MCF 10A (cell line): ENCODE data around the gene MED17. TPM values are rescaled to one million over a fixed set of nuclear protein-coding genes. Genes with fewer than 3 reads are reported as not detected.

ENCODE experiments used
- BruUV-seq: library from RNA; stranded (reverse); fragments of 400-500 nt; replicated peaks from 2 replicates; lab custom pipeline; 2021; lab: Mats Ljungman, UMichigan
- CTCF ChIA-PET: fragments of 300-600 bp; sonication (Branson Sonifier 250); formaldehyde crosslinking; extraction: SDS; loops from one replicate; lab custom pipeline; 2021; ENCODE audit warnings: antibody characterized with exemption, inconsistent platforms; lab: Yijun Ruan, JAX
- POLR2A ChIA-PET: fragments of 300-600, 350-650 bp; sonication (Branson Sonifier 250); formaldehyde crosslinking; extraction: SDS; loops from one replicate; lab custom pipeline; 2020; ENCODE audit warnings: antibody characterized with exemption, inconsistent platforms; lab: Yijun Ruan, JAX
- DNase-seq: peaks from one replicate; pipeline ENCODE4 v3.0.0-alpha.2; 2018; ENCODE audit not compliant: unreplicated experiment
- H3K27ac Mint-ChIP-seq: one replicate; pipeline ENCODE4 v1.8.0; 2022; ENCODE audit warnings: mild to moderate bottlenecking, low read depth, mixed read lengths; ENCODE audit not compliant: unreplicated experiment
- H3K27me3 Mint-ChIP-seq: one replicate; pipeline ENCODE4 v1.8.0; 2022; ENCODE audit warnings: mixed read lengths; ENCODE audit not compliant: insufficient read depth, unreplicated experiment
- H3K36me3 Mint-ChIP-seq: one replicate; pipeline ENCODE4 v1.8.0; 2022; ENCODE audit warnings: mild to moderate bottlenecking, moderate library complexity, mixed read lengths; ENCODE audit not compliant: insufficient read depth, unreplicated experiment
- H3K4me1 Mint-ChIP-seq: one replicate; pipeline ENCODE4 v1.8.0; 2022; ENCODE audit warnings: mixed read lengths; ENCODE audit not compliant: insufficient read depth, unreplicated experiment
- H3K4me3 Mint-ChIP-seq: one replicate; pipeline ENCODE4 v1.8.0; 2022; ENCODE audit warnings: mild to moderate bottlenecking, moderate library complexity, mixed read lengths; ENCODE audit not compliant: unreplicated experiment
- H3K9me3 Mint-ChIP-seq: one replicate; pipeline ENCODE4 v1.8.0; 2022; ENCODE audit warnings: mixed read lengths; ENCODE audit not compliant: unreplicated experiment
- CTCF ChIP-seq: fragments of 200-600 bp; IDR thresholded peaks from one replicate; pipeline ENCODE4 v1.8.0; 2022; ENCODE audit warnings: antibody characterized with exemption, mild to moderate bottlenecking; ENCODE audit not compliant: unreplicated experiment
- intact Hi-C: fragments of 100-400 bp; cut with micrococcal nuclease; formaldehyde crosslinking; loops from 2 replicates; pipeline ENCODE4 v1.14.1; 2022
- total RNA-seq: library from RNA; stranded (reverse); gene quantifications from 2 replicates; pipeline ENCODE4 v1.2.3, GENCODE V29; 2022

MED17 gene
- total RNA-seq, 1 experiment from 2014 or later = 42.2 TPM

DNA sequence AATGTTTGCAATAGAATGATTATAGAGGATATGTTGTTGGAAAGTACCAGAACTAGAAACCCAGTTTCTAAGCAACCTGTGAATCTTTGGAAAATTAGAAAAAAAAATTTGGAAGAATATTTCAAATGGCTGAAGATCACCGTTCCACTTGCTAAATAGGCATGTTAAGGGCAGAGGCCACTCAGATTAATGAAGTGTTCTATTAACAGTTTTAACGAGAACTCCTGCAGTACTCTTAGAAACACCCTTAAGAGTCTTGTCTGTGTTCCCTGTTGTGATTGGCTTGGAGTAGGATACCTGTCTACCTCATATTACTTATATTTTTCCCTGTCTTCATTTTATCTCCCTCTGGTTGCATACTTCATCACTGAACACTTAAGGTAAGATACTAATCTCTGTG is 38.0 kb upstream of the MED17 start:
- ChIA-PET POLR2A (no interaction called here), CTCF (no interaction called here)
- no peaks in the 10 kb centered on the region for H3K27me3 Mint-ChIP-seq
- no TSS peak for BruUV-seq
- H3K27ac Mint-ChIP-seq = no peak overlapping the region
- peaks cover 7% of the 10 kb centered on the region for H3K4me1 Mint-ChIP-seq
- TF ChIP-seq CTCF = no peak
- intact Hi-C loops = no loop called here
- no peaks in the 10 kb centered on the region for H3K9me3 Mint-ChIP-seq
- peaks cover 28% of the 10 kb centered on the region for H3K36me3 Mint-ChIP-seq
- no peak for DNase-seq
- H3K4me3 Mint-ChIP-seq = no peak overlapping the region

DNA sequence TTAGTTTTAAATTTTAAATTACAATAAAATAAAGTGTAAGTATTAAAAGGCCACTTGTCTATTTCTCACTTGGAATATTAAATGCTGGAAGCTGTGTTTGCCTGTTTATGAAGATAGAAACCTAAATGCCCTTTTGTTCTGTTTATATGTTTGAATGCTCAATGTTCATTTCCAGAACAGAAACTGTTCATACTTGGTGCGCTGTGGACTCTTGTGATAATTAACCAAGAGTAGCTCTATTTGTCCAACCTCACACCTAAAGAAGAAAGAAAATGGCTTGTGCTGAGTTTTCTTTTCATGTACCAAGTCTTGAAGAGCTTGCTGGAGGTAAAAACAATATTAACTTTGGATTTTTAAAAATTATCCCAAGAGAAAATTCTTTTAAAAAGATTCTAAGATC is 37.0 kb upstream of the MED17 start:
- DNase-seq = no peak
- peaks cover 7% of the 10 kb centered on the region for H3K4me1 Mint-ChIP-seq
- H3K27ac Mint-ChIP-seq = no peak overlapping the region
- BruUV-seq = no TSS peak
- intact Hi-C loops = no loop called here
- H3K36me3 Mint-ChIP-seq = peaks cover 18% of the 10 kb centered on the region
- TF ChIP-seq CTCF = no peak
- H3K27me3 Mint-ChIP-seq = no peaks in the 10 kb centered on the region
- POLR2A ChIA-PET = interaction anchor here (0.9 kb wide), 2 partner anchors 9 to 37 kb away, joined by 3 to 4 read pairs; partner anchors contain the start of gene MED17
- H3K9me3 Mint-ChIP-seq = no peaks in the 10 kb centered on the region
- H3K4me3 Mint-ChIP-seq = no peak overlapping the region
- CTCF ChIA-PET = no interaction called here

DNA sequence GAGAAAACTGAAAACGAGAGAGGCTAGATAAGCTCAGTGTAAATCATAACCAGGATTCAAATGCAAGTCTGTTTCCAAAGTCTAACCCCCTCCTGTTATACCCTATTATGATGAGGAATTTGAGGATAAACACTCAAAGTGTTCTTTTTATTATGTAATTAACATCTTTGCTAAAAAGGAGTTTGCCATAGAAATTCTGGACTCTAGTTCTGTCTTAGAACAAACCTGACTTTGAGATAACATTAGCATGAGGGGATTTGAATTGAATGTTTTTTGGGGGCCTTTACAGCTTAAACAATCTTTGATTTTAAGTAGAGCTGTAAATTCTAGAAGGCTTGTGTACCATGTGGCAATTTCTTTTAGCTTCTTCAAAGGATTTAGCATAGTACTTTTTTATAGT is 33.1 kb upstream of the MED17 start:
- Mint-ChIP-seq H3K27me3 (no peaks in the 10 kb centered on the region), H3K36me3 (peaks cover 20% of the 10 kb centered on the region), H3K27ac (no peak overlapping the region), H3K9me3 (no peaks in the 10 kb centered on the region), H3K4me1 (no peaks in the 10 kb centered on the region), H3K4me3 (no peak overlapping the region)
- no peak for TF ChIP-seq CTCF
- POLR2A ChIA-PET = interaction anchor here (0.6 to 0.8 kb wide), 2 partner anchors 9 to 421 kb away, joined by 4 to 5 read pairs; partner anchors contain the start of genes C11orf54 and TAF1D
- CTCF ChIA-PET = interaction anchor here (0.5 to 1.0 kb wide), 4 partner anchors 17 to 374 kb away, joined by 3 read pairs; partner anchors contain the start of gene MED17
- no peak for DNase-seq
- intact Hi-C loops = no loop called here
- BruUV-seq = no TSS peak

DNA sequence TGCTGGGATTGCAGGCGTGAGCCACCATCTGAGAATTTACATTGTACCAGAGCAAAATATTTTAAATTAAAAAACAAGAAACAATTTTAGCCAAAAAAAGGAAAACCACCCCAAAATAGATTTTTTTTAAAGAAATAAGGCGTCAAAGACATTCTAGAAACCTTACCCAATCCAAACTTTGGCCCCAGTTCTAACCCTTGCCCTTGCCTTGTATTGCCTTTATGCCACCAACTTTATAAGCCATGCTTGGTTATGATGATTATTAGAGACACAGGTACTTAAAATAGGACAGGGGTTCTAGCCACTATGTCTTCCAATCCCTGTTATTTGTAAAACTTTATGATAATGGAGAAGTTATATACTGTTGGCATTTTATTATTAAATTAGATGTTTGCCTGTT is 30.8 kb upstream of the MED17 start:
- POLR2A ChIA-PET = no interaction called here
- CTCF ChIA-PET = no interaction called here
- no TSS peak for BruUV-seq
- peaks cover 35% of the 10 kb centered on the region for H3K36me3 Mint-ChIP-seq
- H3K27ac Mint-ChIP-seq = no peak overlapping the region
- no peaks in the 10 kb centered on the region for H3K4me1 Mint-ChIP-seq
- no peak for TF ChIP-seq CTCF
- no peaks in the 10 kb centered on the region for H3K27me3 Mint-ChIP-seq
- no peak overlapping the region for H3K4me3 Mint-ChIP-seq
- H3K9me3 Mint-ChIP-seq = no peaks in the 10 kb centered on the region
- DNase-seq = no peak
- intact Hi-C loops = no loop called here
